GM18502 (cell line): ENCODE data around the gene ARMH3.

ENCODE experiments used
- ATAC-seq: cut with Tn5 transposase; IDR thresholded peaks from one replicate; pipeline ENCODE4 v1.9.1; 2021; ENCODE audit warnings: mild to moderate bottlenecking; ENCODE audit not compliant: unreplicated experiment, poor library complexity

ARMH3 gene

GRCh38 chr10:101838416-101838970 lies 217.5 kb downstream of the ARMH3 start:
- ATAC-seq = no peak

GRCh38 chr10:101837748-101838147 lies 218.2 kb downstream of the ARMH3 start:
- ATAC-seq = no peak

DNA sequence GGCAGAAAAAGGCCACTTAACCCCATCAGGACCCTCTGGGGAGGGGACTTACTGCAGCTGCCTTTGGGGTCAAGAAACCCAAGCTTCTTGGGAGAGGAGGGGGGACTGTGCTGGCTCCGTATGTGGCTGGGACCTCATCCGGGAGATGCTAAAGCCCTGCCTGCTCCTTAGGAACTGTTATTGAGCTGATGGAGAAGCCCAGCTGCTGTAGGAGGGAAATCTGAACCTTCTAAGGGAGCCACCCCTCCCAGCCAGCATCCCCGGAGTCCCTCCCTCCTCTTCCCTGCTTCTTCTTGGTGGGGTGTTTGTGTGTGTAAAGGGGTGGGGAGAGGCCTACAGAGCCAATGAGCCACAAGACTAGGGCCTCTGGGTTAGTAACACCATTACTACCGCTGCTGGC lies 220.6 kb downstream of the ARMH3 start:
- ATAC-seq = no peak

- no peak for ATAC-seq
Observed at GRCh38 chr10:101834341-101834740, 221.6 kb downstream of the ARMH3 start.

DNA sequence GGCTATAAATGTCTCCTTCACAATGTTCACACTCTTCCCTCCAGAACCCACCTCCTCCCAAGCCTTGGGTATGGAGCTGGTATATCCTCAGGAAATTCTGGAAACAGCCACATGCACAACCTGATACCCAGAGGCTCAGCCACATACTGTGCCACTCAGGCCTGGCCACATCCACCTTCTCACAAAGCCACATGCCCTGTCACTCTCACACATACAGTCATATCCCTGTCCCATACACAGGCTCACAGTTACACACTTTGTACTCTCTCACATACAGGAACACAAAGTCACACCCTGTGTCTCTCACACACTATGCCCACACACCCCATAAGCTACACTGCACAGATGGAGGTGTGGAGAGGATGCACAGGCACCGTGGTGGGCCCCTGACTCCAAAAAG lies 222.5 kb downstream of the ARMH3 start:
- no peak for ATAC-seq

GRCh38 chr10:101832325-101832771 lies 223.6 kb downstream of the ARMH3 start:
- ATAC-seq = no peak

DNA sequence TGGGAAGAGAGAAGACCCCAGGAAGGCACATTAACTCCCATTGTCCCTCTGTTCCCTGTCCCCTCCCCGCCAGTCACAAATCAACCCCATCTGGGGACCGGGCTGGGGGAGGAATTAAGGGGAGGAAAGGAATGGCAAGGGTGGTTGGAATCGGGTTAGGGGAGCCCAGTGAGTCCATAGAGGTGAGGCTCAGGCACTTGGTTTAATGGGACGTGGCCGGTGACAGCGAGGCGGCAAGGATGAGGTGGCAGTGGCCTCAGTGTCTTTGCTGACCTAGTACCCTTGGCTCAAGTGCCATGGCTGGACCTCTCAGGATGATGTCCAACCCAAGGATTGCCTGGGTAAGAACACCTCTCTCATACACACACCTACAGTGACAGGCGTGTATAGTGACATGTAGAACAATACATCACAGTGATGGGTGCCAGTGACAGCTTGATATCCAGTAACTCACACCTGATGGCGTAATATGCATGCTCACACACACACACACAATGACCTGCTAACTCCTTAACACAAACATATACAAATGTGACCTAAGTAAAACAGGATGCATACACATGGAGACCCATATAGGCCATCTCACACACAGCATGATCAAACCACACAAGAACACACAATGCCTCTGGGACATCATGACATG lies 224.7 kb downstream of the ARMH3 start:
- ATAC-seq = no peak

GRCh38 chr10:101830322-101831168 lies 225.4 kb downstream of the ARMH3 start:
- peak; percentile 64 for ATAC-seq

DNA sequence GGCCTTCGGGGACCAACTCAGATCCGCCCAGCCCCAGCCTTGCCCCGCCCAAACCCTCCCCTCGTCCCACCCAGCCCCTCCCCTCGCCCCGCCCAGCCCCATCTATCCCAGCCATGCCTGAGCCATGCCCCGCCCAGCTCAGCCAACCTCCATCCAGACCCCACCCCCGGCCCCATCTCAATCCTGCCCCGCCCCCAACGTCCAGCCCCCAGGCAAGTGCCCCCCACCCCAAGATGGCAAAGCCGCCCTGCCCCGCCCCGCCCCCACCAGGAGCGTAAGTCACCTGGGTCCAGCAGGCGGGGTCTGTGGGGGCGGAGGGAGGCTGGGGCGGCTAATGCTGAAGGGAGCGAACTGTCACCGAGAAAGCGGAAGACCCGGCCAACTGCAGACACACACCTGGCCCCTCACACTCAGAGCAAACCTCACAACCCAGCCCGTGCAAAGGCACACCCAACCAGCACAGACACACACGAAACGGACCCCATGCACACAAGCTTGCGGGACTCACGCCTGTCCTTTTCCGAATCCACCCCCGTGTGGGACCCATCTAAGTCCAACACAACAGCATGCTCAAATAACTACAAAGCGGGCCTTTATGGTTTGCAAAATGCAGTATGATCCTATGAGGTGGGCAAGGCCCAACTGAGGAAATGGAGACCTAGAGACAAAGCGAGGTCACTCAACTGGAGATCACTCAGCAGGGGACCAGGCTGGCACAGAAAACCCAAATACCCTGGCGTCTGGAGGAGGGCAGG lies 226.2 kb downstream of the ARMH3 start:
- peak; percentile 14 for ATAC-seq

- no peak for ATAC-seq
Observed at GRCh38 chr10:101828766-101829551, 227.0 kb downstream of the ARMH3 start.

DNA sequence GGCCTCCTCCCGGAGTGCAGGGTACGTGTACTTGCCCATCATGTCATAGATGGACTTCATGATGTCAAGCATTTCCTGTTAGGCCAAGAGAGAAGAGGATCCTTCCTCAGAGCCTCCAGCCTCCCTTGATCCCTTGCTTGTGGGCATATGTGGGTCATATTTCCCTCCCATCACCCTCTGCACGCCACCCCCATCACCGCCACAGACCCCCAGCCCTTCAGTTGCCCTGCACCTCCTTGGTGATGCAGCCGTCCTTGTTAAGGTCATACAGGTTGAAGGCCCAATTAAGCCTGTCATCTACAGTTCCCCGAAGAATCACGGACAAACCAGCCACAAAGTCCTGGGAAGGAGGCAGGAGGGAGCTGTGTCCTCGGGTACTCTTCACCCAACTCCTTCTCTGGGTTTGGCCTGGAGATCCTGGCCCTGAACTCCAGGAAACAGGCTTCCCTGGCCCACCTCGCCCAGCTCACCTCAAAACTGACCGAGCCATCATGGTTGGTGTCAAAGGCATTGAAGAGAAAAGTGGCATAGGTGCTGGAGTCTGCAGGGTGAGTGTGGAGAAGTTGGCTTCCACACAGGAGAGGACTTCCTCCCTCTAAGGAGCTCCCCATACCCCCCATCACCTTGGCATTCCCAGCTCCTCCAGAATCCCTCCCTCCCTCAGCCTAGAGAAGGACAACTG lies 227.9 kb downstream of the ARMH3 start:
- no peak for ATAC-seq

GRCh38 chr10:101826852-101827434 lies 229.0 kb downstream of the ARMH3 start:
- ATAC-seq = no peak

- no peak for ATAC-seq
Observed at GRCh38 chr10:101824736-101825135, 231.2 kb downstream of the ARMH3 start.

GRCh38 chr10:101818872-101819633 lies 236.9 kb downstream of the ARMH3 start:
- ATAC-seq = peak; percentile 31

GRCh38 chr10:101818119-101818871 lies 237.7 kb downstream of the ARMH3 start, which contains the start of gene OGA:
TSS of gene OGA (minus strand) at chr10:101818444. CDS start at chr10:101818022, 422 bp downstream.
- peak; percentile 89 for ATAC-seq

GRCh38 chr10:101817337-101818118 lies 238.4 kb downstream of the ARMH3 start:
- ATAC-seq = peak; percentile 1

DNA sequence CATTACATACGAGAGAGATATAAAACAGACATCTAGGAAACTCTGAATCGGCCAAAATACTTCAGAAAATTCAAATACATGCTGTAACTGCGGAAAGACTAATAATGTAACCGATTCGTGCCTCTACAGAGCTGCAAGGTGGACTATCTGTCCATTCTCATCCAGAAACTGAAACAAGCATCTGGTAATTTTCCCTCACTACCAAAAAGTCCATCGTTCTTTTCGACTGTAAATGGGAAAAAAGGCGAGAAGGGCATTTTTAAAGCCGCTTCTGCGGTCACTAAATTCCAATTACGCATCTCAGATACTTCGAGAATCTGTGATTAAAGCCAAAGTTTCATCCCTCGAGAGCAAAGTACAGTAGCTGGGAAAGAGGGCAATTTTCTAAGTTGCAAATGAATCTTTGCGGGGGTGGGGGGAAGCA lies 239.0 kb downstream of the ARMH3 start:
- no peak for ATAC-seq
